H1 (cell line): ENCODE measurements around the gene SNX15. TPM values are rescaled to one million over a fixed set of nuclear protein-coding genes. Genes with fewer than 3 reads are reported as not detected.

Experiments
- CTCF ChIA-PET: fragments of 300-600 bp; sonication (Branson Sonifier 250); formaldehyde crosslinking; loops from one replicate; lab custom pipeline; 2021; ENCODE audit not compliant: partially characterized antibody; lab: Charles Lee
- POLR2A ChIA-PET: fragments of 300-600 bp; sonication (Branson Sonifier 250); formaldehyde crosslinking; loops from one replicate; lab custom pipeline; 2021; ENCODE audit warnings: inconsistent platforms; ENCODE audit not compliant: partially characterized antibody; lab: Charles Lee
- DNase-seq, 2 experiments: peaks; one replicate each; pipeline versions ENCODE4 v3.0.0 to v3.0.0-alpha.2; 2010 to 2022; ENCODE audit warnings: low spot score in 2 of 2, low read depth in 1 of 2, mixed read lengths in 1 of 2
- FAIRE-seq: peaks from 2 replicates; lab custom pipeline; 2011; peaks lifted over from hg19 to GRCh38; lab: Jason Lieb, UNC
- H2AFZ ChIP-seq: 2 replicates; pipeline ENCODE4 v1.8.1; 2012; ENCODE audit warnings: low read length, inconsistent platforms
- H2AK5ac ChIP-seq: 2 replicates; pipeline ENCODE4 v1.6.1; 2013; ENCODE audit warnings: low read depth, low read length
- H2BK120ac ChIP-seq: replicated peaks from 2 replicates; pipeline ENCODE3; 2013; ENCODE audit warnings: low read depth, low read length, inconsistent platforms
- H2BK12ac ChIP-seq: 2 replicates; pipeline ENCODE4 v1.6.1; 2013; ENCODE audit warnings: low read depth, low read length
- H2BK15ac ChIP-seq: 2 replicates; pipeline ENCODE4 v1.6.1; 2013; ENCODE audit warnings: low read length
- H2BK20ac ChIP-seq: 2 replicates; pipeline ENCODE4 v1.6.1; 2013; ENCODE audit warnings: low read length
- H2BK5ac ChIP-seq: 2 replicates; pipeline ENCODE4 v1.6.1; 2013; ENCODE audit warnings: low read depth, low read length
- H3K14ac ChIP-seq: 2 replicates; pipeline ENCODE4 v1.6.1; 2013; ENCODE audit warnings: inconsistent platforms; ENCODE audit not compliant: insufficient read length
- H3K18ac ChIP-seq: 2 replicates; pipeline ENCODE4 v1.6.1; 2013; ENCODE audit warnings: low read length; ENCODE audit errors: extremely low read depth
- H3K23ac ChIP-seq: 2 replicates; pipeline ENCODE4 v1.6.1; 2013; ENCODE audit warnings: inconsistent platforms; ENCODE audit not compliant: insufficient read length
- H3K23me2 ChIP-seq: 2 replicates; pipeline ENCODE4 v1.6.1; 2013; ENCODE audit warnings: low read depth, low read length
- H3K27ac ChIP-seq: 2 replicates; pipeline ENCODE4 v1.6.1; 2011; ENCODE audit warnings: low read depth, low read length, inconsistent platforms
- H3K27me3 ChIP-seq, 4 experiments: replicated peaks in 1 of 4; 1 replicate in 1 of 4; 2 replicates in 3 of 4; pipeline versions ENCODE4 v1.6.1 to v1.8.1; 2011 to 2013; ENCODE audit warnings: low read length in 3 of 4, mild to moderate bottlenecking in 3 of 4, inconsistent platforms in 2 of 4, mixed read lengths in 2 of 4, moderate library complexity in 1 of 4; ENCODE audit not compliant: control insufficient read depth in 3 of 4, insufficient read depth in 3 of 4; ENCODE audit errors: extremely low read depth in 1 of 4
- H3K36me3 ChIP-seq, 4 experiments: 2 replicates each; pipeline versions ENCODE4 v1.6.1 to v1.8.1; 2011 to 2013; ENCODE audit warnings: mild to moderate bottlenecking in 4 of 4, low read length in 3 of 4, moderate library complexity in 2 of 4, control low read depth in 1 of 4, inconsistent platforms in 1 of 4; ENCODE audit not compliant: insufficient read depth in 4 of 4, control insufficient read depth in 2 of 4
- H3K4ac ChIP-seq: replicated peaks from 2 replicates; pipeline ENCODE3; 2013; ENCODE audit warnings: low read length, low read depth, mixed read lengths, inconsistent platforms; ENCODE audit not compliant: insufficient read length
- H3K4me1 ChIP-seq, 4 experiments: replicated peaks in 1 of 4; 1 replicate in 1 of 4; 2 replicates in 3 of 4; pipeline versions ENCODE4 v1.6.1 to v1.8.1; 2011 to 2013; ENCODE audit warnings: low read length in 3 of 4, inconsistent platforms in 2 of 4, mixed read lengths in 1 of 4; ENCODE audit not compliant: insufficient read depth in 4 of 4, control insufficient read depth in 3 of 4
- H3K4me2 ChIP-seq, 2 experiments: 2 replicates each; pipeline versions ENCODE4 v1.6.1 to v1.8.1; 2011 to 2013; ENCODE audit warnings: low read depth in 2 of 2, low read length in 2 of 2, control low read depth in 1 of 2, inconsistent platforms in 1 of 2, mild to moderate bottlenecking in 1 of 2; ENCODE audit not compliant: insufficient read depth in 1 of 2
- H3K4me3 ChIP-seq, 4 experiments: fragments of 200-600, 300-600 bp in 1 of 4; sonication (generic), shearing (Covaris generic), sonication (Bioruptor Twin) in 1 of 4; 2 replicates each; pipeline versions ENCODE4 v1.5.1 to v1.8.1; 2011 to 2016; ENCODE audit warnings: low read length in 4 of 4, low read depth in 3 of 4, control low read depth in 2 of 4, inconsistent platforms in 2 of 4, mild to moderate bottlenecking in 2 of 4, mixed read lengths in 1 of 4, moderate library complexity in 1 of 4; ENCODE audit not compliant: insufficient read depth in 2 of 4; ENCODE audit errors: extremely low read depth in 1 of 4
- H3K56ac ChIP-seq: replicated peaks from 2 replicates; pipeline ENCODE3; 2013; ENCODE audit warnings: low read depth, mild to moderate bottlenecking, mixed read lengths, low read length, inconsistent platforms; ENCODE audit not compliant: insufficient read length
- H3K79me1 ChIP-seq: 2 replicates; pipeline ENCODE4 v1.6.1; 2013; ENCODE audit warnings: low read depth, low read length, control low read depth
- H3K79me2 ChIP-seq, 2 experiments: 2 replicates each; pipeline versions ENCODE4 v1.6.1 to v1.8.1; 2012 to 2013; ENCODE audit warnings: low read length in 2 of 2, mild to moderate bottlenecking in 2 of 2, inconsistent platforms in 1 of 2; ENCODE audit not compliant: insufficient read depth in 2 of 2, control insufficient read depth in 1 of 2
- H3K9ac ChIP-seq, 4 experiments: replicated peaks in 1 of 4; 1 replicate in 1 of 4; 2 replicates in 3 of 4; pipeline versions ENCODE4 v1.6.1 to v1.8.1; 2011 to 2013; ENCODE audit warnings: low read depth in 3 of 4, low read length in 3 of 4, control low read depth in 2 of 4, mild to moderate bottlenecking in 2 of 4, moderate library complexity in 2 of 4, inconsistent platforms in 1 of 4; ENCODE audit errors: extremely low read depth in 1 of 4
- H3K9me3 ChIP-seq, 2 experiments: 2 replicates each; pipeline versions ENCODE4 v1.6.1 to v1.8.1; 2012 to 2013; ENCODE audit warnings: mild to moderate bottlenecking in 2 of 2, moderate library complexity in 2 of 2, control low read depth in 1 of 2, inconsistent platforms in 1 of 2, low read depth in 1 of 2, low read length in 1 of 2, mixed read lengths in 1 of 2; ENCODE audit not compliant: insufficient read depth in 2 of 2
- H4K20me1 ChIP-seq, 2 experiments: replicated peaks in 1 of 2; 2 replicates each; pipeline versions ENCODE3 to v1.8.1; 2011 to 2013; ENCODE audit warnings: inconsistent platforms in 2 of 2, low read length in 2 of 2, mild to moderate bottlenecking in 1 of 2; ENCODE audit not compliant: insufficient read depth in 2 of 2, control insufficient read depth in 1 of 2
- H4K5ac ChIP-seq: 2 replicates; pipeline ENCODE4 v1.6.1; 2013; ENCODE audit warnings: low read length, low read depth, mixed read lengths, inconsistent platforms; ENCODE audit not compliant: insufficient read length
- H4K8ac ChIP-seq: 2 replicates; pipeline ENCODE4 v1.8.0; 2013; ENCODE audit warnings: mild to moderate bottlenecking, moderate library complexity, low read length, inconsistent platforms; ENCODE audit not compliant: insufficient read depth; ENCODE audit errors: extremely low read depth
- H4K91ac ChIP-seq: replicated peaks from 2 replicates; pipeline ENCODE3; 2013; ENCODE audit warnings: low read length, mixed read lengths, inconsistent platforms; ENCODE audit not compliant: insufficient read length
- CBX8 ChIP-seq: fragments of 300-800, 300-1000 bp; sonication (generic); IDR thresholded peaks from 2 replicates; pipeline ENCODE4 v1.7.1; 2016; ENCODE audit warnings: low read depth, low read length, borderline replicate concordance
- CEBPB ChIP-seq: IDR thresholded peaks from 2 replicates; pipeline ENCODE4 v1.6.1; 2012; ENCODE audit warnings: low read depth, low read length
- CHD1 ChIP-seq: IDR thresholded peaks from 2 replicates; pipeline ENCODE4 v1.6.1; 2012; ENCODE audit warnings: low read depth, low read length, improper control_type of control experiment
- EGR1 ChIP-seq: IDR thresholded peaks from 2 replicates; pipeline ENCODE4 v1.6.1; 2011; ENCODE audit warnings: low read depth, low read length, borderline replicate concordance
- HDAC2 ChIP-seq, 2 experiments: fragments of 300-600 bp in 1 of 2; sonication (generic) in 1 of 2; IDR thresholded peaks; 2 replicates each; pipeline ENCODE4 v1.6.1; 2011 to 2012; ENCODE audit warnings: low read depth in 2 of 2, low read length in 2 of 2, mild to moderate bottlenecking in 2 of 2, moderate library complexity in 2 of 2, borderline replicate concordance in 1 of 2, inconsistent platforms in 1 of 2
- KDM4A ChIP-seq: IDR thresholded peaks from one replicate; pipeline ENCODE4 v1.7.1; 2012; ENCODE audit warnings: low read depth, mild to moderate bottlenecking, moderate library complexity, low read length, inconsistent platforms; ENCODE audit not compliant: severe bottlenecking
- MAFK ChIP-seq: IDR thresholded peaks from 2 replicates; pipeline ENCODE4 v1.6.1; 2012; ENCODE audit warnings: low read depth, mild to moderate bottlenecking, improper control_type of control experiment, low read length
- PHF8 ChIP-seq: fragments of 200-600 bp; sonication (generic); conservative IDR thresholded peaks from 2 replicates; pipeline ENCODE4 v1.7.1; 2012; ENCODE audit warnings: low read depth, mild to moderate bottlenecking, inconsistent platforms, low read length, moderate library complexity
- POLR2AphosphoS5 ChIP-seq: IDR thresholded peaks from 2 replicates; pipeline ENCODE4 v1.6.1; 2011; ENCODE audit warnings: low read depth, low read length
- POU5F1 ChIP-seq: IDR thresholded peaks from 2 replicates; pipeline ENCODE4 v1.6.1; 2011; ENCODE audit warnings: low read depth, mild to moderate bottlenecking, low read length, moderate library complexity
- RAD21 ChIP-seq, 2 experiments: IDR thresholded peaks in 1 of 2; conservative IDR thresholded peaks in 1 of 2; 2 replicates each; pipeline ENCODE4 v1.6.1; 2011; ENCODE audit warnings: low read depth in 2 of 2, low read length in 2 of 2, improper control_type of control experiment in 1 of 2, inconsistent platforms in 1 of 2, mild to moderate bottlenecking in 1 of 2, moderate library complexity in 1 of 2
- RNF2 ChIP-seq: fragments of 200-900, 300-1000 bp; sonication (generic); IDR thresholded peaks from 2 replicates; pipeline ENCODE4 v1.7.1; 2016; ENCODE audit warnings: borderline replicate concordance, low read depth, mild to moderate bottlenecking, antibody characterized with exemption, low read length; ENCODE audit not compliant: poor library complexity, severe bottlenecking; ENCODE audit errors: missing control alignments
- TCF12 ChIP-seq: IDR thresholded peaks from 2 replicates; pipeline ENCODE4 v1.6.1; 2011; ENCODE audit warnings: low read depth, mild to moderate bottlenecking, low read length
- WGBS, 2 experiments: shearing (Covaris generic) in 1 of 2; methylation state at CpG; one replicate each; pipeline versions ENCODE4 v1.1.6 to v1.1.7; 2013 to 2015; ENCODE audit warnings: low lambda C conversion rate in 2 of 2, mixed read lengths in 2 of 2, inconsistent platforms in 1 of 2, low coverage in 1 of 2, missing lambda C conversion rate in 1 of 2; ENCODE audit not compliant: insufficient replicate concordance in 2 of 2, insufficient coverage in 1 of 2, insufficient read length in 1 of 2; ENCODE audit errors: extremely low coverage in 1 of 2, missing lambda C conversion rate in 1 of 2; 5-methylcytosine and 5-hydroxymethylcytosine counted together
- polyA plus RNA-seq, 7 experiments: library from polyadenylated mRNA; depleted of rRNA in 3 of 7; stranded (reverse) in 5 of 7; unstranded in 2 of 7; fragments of >200 nt in 5 of 7; fragments of 200-250 nt in 2 of 7; gene quantifications; 1 replicate in 5 of 7; 2 replicates in 1 of 7; 4 replicates in 1 of 7; pipeline versions ENCODE4 v1.2.1 to v1.2.3, GENCODE V29; 2011 to 2013; ENCODE audit warnings: missing spikeins in 2 of 7, mixed read lengths in 2 of 7
- total RNA-seq: library from RNA; stranded (reverse); fragmentation: NEBNext Ultra II Directional; extraction: Animal tissue kit (Norgen Biotek cat#: 25700); gene quantifications from 2 replicates; pipeline ENCODE4 v1.2.1, GENCODE V29; 2021

Gene SNX15
- total and polyA plus RNA-seq, 2 of the 8 experiments (the other 6 are each of a cell fraction or from before 2014, with no cell fraction given), result 13.0 to 18.3 TPM

- POLR2A ChIA-PET, result interaction anchor here (0.8 to 3.5 kb wide), 8 partner anchors 11 to 75 kb away, joined by 3 to 9 read pairs (median 3); partner anchors contain the start of genes ARL2 and ZNHIT2
- no peak overlapping the region for H2BK15ac ChIP-seq
- 90% methylated on average over 6 of the region's 6 CpGs; no CpG with 5 or more reads in 1 of the 2 experiments for WGBS, 2 experiments
- no peaks in the 10 kb centered on the region for H3K9me3 ChIP-seq
- no peak overlapping the region for H2BK120ac ChIP-seq
- H3K23ac ChIP-seq, result no peak overlapping the region
- H3K14ac ChIP-seq, result no peak overlapping the region
- no peak overlapping the region for H4K5ac ChIP-seq
- H2BK20ac ChIP-seq, result no peak overlapping the region
- FAIRE-seq (no peak), DNase-seq (no peak)
- H3K79me2 ChIP-seq, result peaks cover 0 to 16% of the 10 kb centered on the region in 2 experiments; a peak in 2 of 4 replicates
- no peak overlapping the region for H2AK5ac ChIP-seq
- H4K20me1 ChIP-seq, result peaks cover 11 to 13% of the 10 kb centered on the region in 2 experiments
- H3K27ac ChIP-seq, result no peak overlapping the region
- no peaks in the 10 kb centered on the region; the same call in 1 of the 2 replicates for H3K23me2 ChIP-seq
- peaks cover 0 to 1% (median under 1%) of the 10 kb centered on the region in 4 experiments; a peak in 2 of 7 replicates for H3K27me3 ChIP-seq
- no peak overlapping the region for H3K4me3 ChIP-seq
- H3K56ac ChIP-seq, result no peak overlapping the region
- peaks cover 0 to 5% (median 2%) of the 10 kb centered on the region in 4 experiments; a peak in 5 of 7 replicates for H3K4me1 ChIP-seq
- H3K18ac ChIP-seq, result no peak overlapping the region
- H4K8ac ChIP-seq, result no peak overlapping the region
- H2BK12ac ChIP-seq, result no peak overlapping the region
- H2BK5ac ChIP-seq, result no peak overlapping the region
- no peak overlapping the region for H2AFZ ChIP-seq
- H3K36me3 ChIP-seq, result peaks cover 3 to 12% (median 6%) of the 10 kb centered on the region in 4 experiments; a peak in 4 of 8 replicates
- peak overlapping the region in 1 of 2 experiments; percentile 63; a peak in 1 of 4 replicates for H3K4me2 ChIP-seq
- H3K4ac ChIP-seq, result no peak overlapping the region
- H3K9ac ChIP-seq, result no peak overlapping the region; a peak in 1 of 7 replicates
- peaks cover 2% of the 10 kb centered on the region for H3K79me1 ChIP-seq
- CTCF ChIA-PET, result interaction anchor here (0.6 to 1.6 kb wide), 5 partner anchors 10 to 127 kb away, joined by 3 to 5 read pairs (median 3); no protein-coding TSS in a partner anchor
- no peak overlapping the region for H4K91ac ChIP-seq
- no peak for TF ChIP-seq PHF8
- no peak for TF ChIP-seq MAFK
- no peak for TF ChIP-seq CEBPB
- no peak for TF ChIP-seq POU5F1
- no peak for TF ChIP-seq HDAC2 (IDR thresholded peaks at IDR 0.05; ENCODE audit: borderline replicate concordance in 1 of 2, low read depth in 2 of 2, low read length in 2 of 2)
- TF ChIP-seq TCF12, result no peak
- TF ChIP-seq RNF2, result no peak
- TF ChIP-seq RAD21 (IDR thresholded peaks at IDR 0.05 in 1 of 2, conservative IDR thresholded peaks at IDR 0.05 in 1 of 2; ENCODE audit: low read depth in 2 of 2, low read length in 2 of 2), result no peak
- TF ChIP-seq CBX8, result no peak
- TF ChIP-seq KDM4A, result no peak
- TF ChIP-seq POLR2AphosphoS5, result no peak
- no peak for TF ChIP-seq CHD1
- no peak for TF ChIP-seq EGR1
Measured at GRCh38 chr11:65042891-65043290, 15.7 kb downstream of the SNX15 start.
